DOHH2 (cell line): Measurements from ENCODE around the gene ITPR1.

Experiments
- H3F3A ChIP-seq: fragments of 200-600 bp; sonication (generic), shearing (Covaris generic); 2 replicates; pipeline ENCODE4 v1.6.0; 2016; ENCODE audit warnings: antibody characterized with exemption, mild to moderate bottlenecking; ENCODE audit not compliant: control insufficient read depth, insufficient read depth
- H3K27ac ChIP-seq: fragments of 200-600 bp; sonication (generic); 2 replicates; pipeline ENCODE4 v1.5.1; 2014; ENCODE audit warnings: low read depth, mild to moderate bottlenecking, low read length, moderate library complexity
- H3K27me3 ChIP-seq: fragments of 200-600 bp; sonication (generic); 2 replicates; pipeline ENCODE4 v1.6.1; 2014; ENCODE audit warnings: mild to moderate bottlenecking, low read length, mixed read lengths; ENCODE audit not compliant: control insufficient read depth
- H3K36me3 ChIP-seq: fragments of 200-600 bp; sonication (generic); 2 replicates; pipeline ENCODE4 v1.6.1; 2014; ENCODE audit warnings: mild to moderate bottlenecking, low read length, moderate library complexity, mixed read lengths; ENCODE audit not compliant: control insufficient read depth
- H3K4me1 ChIP-seq: fragments of 200-600 bp; sonication (generic); 2 replicates; pipeline ENCODE4 v1.6.1; 2014; ENCODE audit warnings: mild to moderate bottlenecking, low read length, mixed read lengths; ENCODE audit not compliant: control insufficient read depth
- H3K4me2 ChIP-seq: fragments of 200-600 bp; sonication (generic); 2 replicates; pipeline ENCODE4 v1.6.0; 2014; ENCODE audit warnings: mild to moderate bottlenecking, low read length, moderate library complexity
- H3K4me3 ChIP-seq: fragments of 200-600 bp; sonication (generic); 2 replicates; pipeline ENCODE4 v1.5.1; 2014; ENCODE audit warnings: mild to moderate bottlenecking, low read length, mixed read lengths
- H3K79me2 ChIP-seq: fragments of 200-600 bp; sonication (generic); 2 replicates; pipeline ENCODE4 v1.6.1; 2014; ENCODE audit warnings: mild to moderate bottlenecking, low read length, mixed read lengths; ENCODE audit not compliant: control insufficient read depth
- H3K9me2 ChIP-seq: fragments of 200-600 bp; sonication (generic); replicated peaks from 2 replicates; pipeline ENCODE4 v1.6.1; 2014; ENCODE audit warnings: mild to moderate bottlenecking, low read length, mixed read lengths; ENCODE audit not compliant: control insufficient read depth
- H3K9me3 ChIP-seq: fragments of 200-600 bp; sonication (generic); 2 replicates; pipeline ENCODE4 v1.6.1; 2014; ENCODE audit warnings: antibody characterized with exemption, low read length, mixed read lengths; ENCODE audit not compliant: control insufficient read depth, insufficient read depth
- H4K20me1 ChIP-seq: fragments of 200-600 bp; sonication (generic); 2 replicates; pipeline ENCODE4 v1.6.0; 2014; ENCODE audit warnings: low read depth, mild to moderate bottlenecking, antibody characterized with exemption, low read length, moderate library complexity; ENCODE audit not compliant: control insufficient read depth, insufficient read depth
- CTCF ChIP-seq: fragments of 200-600 bp; sonication (generic); IDR thresholded peaks from one replicate; pipeline ENCODE4 v1.5.1; 2014; ENCODE audit warnings: antibody characterized with exemption, mild to moderate bottlenecking, low read depth, low read length; ENCODE audit not compliant: poor library complexity, severe bottlenecking
- EZH2phosphoT487 ChIP-seq: fragments of 200-600 bp; sonication (generic); IDR thresholded peaks from 2 replicates; pipeline ENCODE4 v1.6.1; 2017; ENCODE audit warnings: borderline replicate concordance, mild to moderate bottlenecking, antibody characterized with exemption, low read length, moderate library complexity, mixed read lengths

Gene ITPR1

GRCh38 chr3:4865714-4866113, 372.6 kb downstream of the ITPR1 start:
- Histone ChIP-seq H3K79me2 (no peaks in the 10 kb centered on the region), H3K4me3 (no peak overlapping the region), H3K4me1 (peaks cover 3% of the 10 kb centered on the region; the same call in 1 of the 2 replicates), H3K36me3 (no peaks in the 10 kb centered on the region), H3F3A (no peaks in the 10 kb centered on the region), H3K4me2 (no peak overlapping the region), H3K27ac (no peak overlapping the region), H4K20me1 (no peaks in the 10 kb centered on the region), H3K27me3 (peaks cover 4% of the 10 kb centered on the region; the same call in 1 of the 2 replicates), H3K9me2 (no peaks in the 10 kb centered on the region), H3K9me3 (no peaks in the 10 kb centered on the region)
- TF ChIP-seq EZH2phosphoT487: no peak
- no peak for TF ChIP-seq CTCF

GRCh38 chr3:4866866-4867265, 373.7 kb downstream of the ITPR1 start:
- Histone ChIP-seq H3K9me2 (no peaks in the 10 kb centered on the region), H4K20me1 (no peaks in the 10 kb centered on the region), H3K4me2 (no peak overlapping the region), H3K36me3 (no peaks in the 10 kb centered on the region), H3K27me3 (peaks cover 4% of the 10 kb centered on the region; the same call in 1 of the 2 replicates), H3K79me2 (no peaks in the 10 kb centered on the region), H3F3A (no peaks in the 10 kb centered on the region), H3K9me3 (no peaks in the 10 kb centered on the region), H3K27ac (no peak overlapping the region), H3K4me1 (peaks cover 3% of the 10 kb centered on the region; the same call in 1 of the 2 replicates), H3K4me3 (no peak overlapping the region)
- TF ChIP-seq CTCF: no peak
- TF ChIP-seq EZH2phosphoT487: no peak

GRCh38 chr3:4877173-4877787, 384.1 kb downstream of the ITPR1 start:
- H4K20me1 ChIP-seq: no peaks in the 10 kb centered on the region
- no peaks in the 10 kb centered on the region for H3K9me2 ChIP-seq
- no peaks in the 10 kb centered on the region for H3K9me3 ChIP-seq
- no peak overlapping the region for H3K4me3 ChIP-seq
- no peaks in the 10 kb centered on the region for H3K79me2 ChIP-seq
- H3K4me2 ChIP-seq: no peak overlapping the region
- peaks cover 5% of the 10 kb centered on the region for H3K27me3 ChIP-seq
- no peaks in the 10 kb centered on the region for H3F3A ChIP-seq
- H3K4me1 ChIP-seq: no peaks in the 10 kb centered on the region
- TF ChIP-seq EZH2phosphoT487 (no peak), CTCF (no peak)
- no peaks in the 10 kb centered on the region for H3K36me3 ChIP-seq
- no peak overlapping the region for H3K27ac ChIP-seq
